SH-SY5Y (cell line): Measurements from ENCODE around the gene OLFM1.

ENCODE experiments used
- GATA2 ChIP-seq: IDR thresholded peaks from 2 replicates; pipeline ENCODE4 v1.6.1; 2011; ENCODE audit warnings: mild to moderate bottlenecking, low read depth, low read length
- GATA3 ChIP-seq: IDR thresholded peaks from 2 replicates; pipeline ENCODE4 v1.6.1; 2011; ENCODE audit warnings: low read depth, mild to moderate bottlenecking, low read length, moderate library complexity

- TF ChIP-seq GATA2: no peak
- no peak for TF ChIP-seq GATA3
These were observed 20.2 kb downstream of the OLFM1 start for GRCh38 chr9:135107581-135108235.
